CD4-positive, alpha-beta T cell treated with Interleukin-10 for 1 hour (primary cell): Measurements from ENCODE around the gene EZH2.
A peak's percentile ranks its signal among the peaks of the same experiment; 100 is the strongest.

Source experiments
- DNase-seq: peaks from one replicate; pipeline ENCODE4 v3.0.0-alpha.2; 2020

Gene EZH2

DNA sequence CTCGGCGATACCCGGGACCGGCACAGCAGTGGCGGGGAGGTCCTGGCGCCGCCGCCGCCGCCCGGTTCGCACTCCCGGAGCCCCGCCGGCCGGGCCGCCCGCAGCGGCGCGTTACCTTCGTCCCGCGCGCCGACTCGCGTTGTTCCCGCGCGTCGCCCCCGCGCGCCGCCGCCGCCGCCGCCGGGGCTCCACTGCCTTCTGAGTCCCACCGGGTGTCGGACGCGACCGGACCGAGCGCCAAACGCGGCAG, at the start of gene EZH2:
Gene EZH2, minus strand, starts transcription at position 243 of the 250 bp plus-strand sequence. CDS start 36,993 bp downstream, outside the sequence.
- DNase-seq = no peak

DNA sequence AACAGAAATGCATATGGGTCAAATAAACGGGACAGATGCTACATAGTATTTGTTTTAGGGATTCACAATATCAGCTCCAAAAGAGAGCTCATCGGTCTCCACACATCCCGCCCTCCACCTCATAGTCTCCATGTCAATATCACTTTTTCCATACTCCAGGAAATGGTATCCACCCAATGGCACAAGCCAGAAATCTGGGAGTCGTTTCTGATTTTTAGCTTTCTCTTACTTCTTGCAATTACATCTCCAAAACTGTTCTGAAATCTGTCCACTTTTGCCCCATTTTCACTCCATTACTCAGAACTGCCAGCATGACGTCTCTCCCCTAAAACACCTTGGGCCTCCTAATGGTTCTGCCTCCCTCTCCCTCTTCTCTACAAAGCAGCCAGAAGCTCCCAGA, 47.4 kb upstream of the EZH2 start:
- DNase-seq = no peak

DNA sequence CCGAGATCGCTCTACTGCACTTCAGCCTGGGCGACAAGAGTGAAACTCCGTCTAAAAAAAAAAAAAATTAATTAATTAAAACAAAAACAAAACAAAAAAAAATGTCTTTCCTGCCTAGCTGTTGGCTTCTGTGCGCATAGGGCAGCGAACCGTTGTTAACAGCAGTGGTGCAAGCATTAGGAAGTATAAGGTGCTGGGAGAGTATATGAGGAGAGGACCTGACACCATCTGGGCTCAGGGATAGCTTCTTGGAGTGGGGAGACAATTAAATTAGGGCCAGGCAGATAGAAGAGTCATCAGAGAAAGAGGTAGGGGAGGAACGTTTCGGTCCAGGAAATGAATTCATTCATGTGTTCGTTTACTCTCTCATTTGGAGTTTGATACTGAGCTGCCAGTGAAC, 46.2 kb upstream of the EZH2 start:
- no peak for DNase-seq

DNA sequence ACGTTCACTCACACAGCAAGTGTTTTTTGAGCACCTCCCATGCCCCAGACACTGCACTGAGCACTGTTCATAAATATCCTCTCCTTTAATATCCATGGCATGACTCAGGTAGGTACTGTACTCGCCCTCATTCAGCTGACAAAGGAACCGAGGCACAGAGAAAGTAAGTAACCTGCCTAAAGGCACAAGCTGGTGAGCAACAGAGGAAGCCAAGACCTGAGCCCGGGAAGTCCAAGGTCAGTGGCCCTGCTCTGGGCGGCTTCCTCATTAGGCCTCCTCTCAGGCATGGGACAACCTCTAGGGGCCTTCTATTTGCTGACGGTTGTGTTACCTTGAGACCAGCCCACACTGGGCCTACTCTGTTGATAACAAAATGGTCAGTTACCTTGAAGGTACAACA, 45.1 kb upstream of the EZH2 start:
- DNase-seq = no peak

DNA sequence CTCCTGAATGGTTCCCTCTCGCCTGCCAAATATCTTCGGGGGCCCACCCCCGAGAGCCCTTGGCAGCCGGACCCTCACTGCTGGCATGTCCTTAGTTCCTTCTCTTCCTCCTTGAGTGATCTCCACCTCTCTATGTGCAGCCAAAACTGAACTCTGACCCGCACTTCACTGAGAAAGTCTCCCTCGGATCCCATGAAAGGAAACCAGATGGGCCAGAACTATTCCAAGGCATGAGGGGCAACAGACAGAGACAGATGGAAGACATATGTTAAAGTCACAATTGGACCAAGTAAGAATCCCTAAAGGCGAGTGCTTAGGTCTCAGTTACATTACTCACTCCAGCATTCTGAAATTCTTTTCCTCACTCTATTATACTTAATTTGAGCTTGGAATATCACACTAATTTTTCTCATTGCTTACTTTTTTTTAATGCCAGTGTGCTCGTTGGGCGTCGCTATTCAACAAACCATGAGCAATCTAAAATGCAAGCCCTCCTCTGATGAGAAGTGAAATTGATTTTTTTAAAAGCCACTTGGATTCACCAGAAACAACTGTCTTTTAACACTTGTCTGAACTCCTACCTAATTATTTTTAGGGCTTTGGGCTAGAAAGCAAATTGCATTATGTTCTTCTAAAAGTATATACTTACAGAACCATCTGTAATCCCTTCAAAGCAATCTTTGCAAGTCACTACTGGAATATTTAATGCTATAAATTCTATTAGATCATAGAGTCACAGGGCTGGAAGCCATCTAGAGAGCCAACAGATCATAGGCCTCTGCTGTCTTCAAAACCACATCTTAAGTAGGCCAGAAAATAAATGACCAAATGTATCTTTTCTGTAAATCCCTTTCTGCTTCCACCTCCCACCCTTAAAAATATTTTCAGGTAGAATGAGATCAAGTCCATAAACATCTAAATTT, 43.3 kb upstream of the EZH2 start:
- no peak for DNase-seq

DNA sequence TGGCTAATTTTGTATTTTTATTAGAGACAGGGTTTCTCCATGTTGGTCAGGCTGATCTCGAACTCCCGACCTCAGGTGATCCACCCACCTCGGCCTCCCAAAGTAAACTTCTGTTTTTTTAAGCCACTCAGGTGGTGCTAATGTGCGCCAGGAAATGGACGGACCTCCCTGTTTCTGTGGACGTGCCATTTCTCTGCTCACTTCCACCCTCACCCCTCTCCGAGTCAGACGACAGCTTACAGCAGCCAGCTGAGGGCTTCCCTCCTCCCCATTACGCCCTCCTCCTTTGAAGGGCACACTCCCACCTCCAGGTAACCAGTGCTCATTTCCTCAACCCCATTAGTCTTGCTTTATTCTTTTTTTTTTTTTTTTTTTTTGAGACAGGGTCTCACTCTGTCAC, 41.7 kb upstream of the EZH2 start:
- no peak for DNase-seq

DNA sequence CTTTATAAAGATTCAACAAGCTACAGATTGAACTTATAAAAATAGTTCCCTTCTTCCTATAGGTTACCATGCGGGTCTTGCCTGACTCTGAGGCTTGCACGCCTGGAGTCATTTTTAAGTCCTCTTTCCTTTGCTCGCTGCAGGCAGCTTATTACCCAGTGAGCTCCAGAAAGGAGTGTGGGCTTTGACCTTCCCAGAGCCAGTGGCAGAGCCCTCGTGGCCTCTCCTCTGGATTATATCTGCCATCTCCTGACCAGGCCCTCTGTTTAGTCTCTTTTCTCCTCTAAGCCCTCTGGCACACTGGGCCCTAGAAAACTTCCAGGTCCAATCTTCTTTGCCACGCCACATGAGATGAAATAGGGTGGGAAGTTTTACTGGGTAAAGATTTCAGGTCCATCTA, 39.9 kb upstream of the EZH2 start:
- DNase-seq = no peak

DNA sequence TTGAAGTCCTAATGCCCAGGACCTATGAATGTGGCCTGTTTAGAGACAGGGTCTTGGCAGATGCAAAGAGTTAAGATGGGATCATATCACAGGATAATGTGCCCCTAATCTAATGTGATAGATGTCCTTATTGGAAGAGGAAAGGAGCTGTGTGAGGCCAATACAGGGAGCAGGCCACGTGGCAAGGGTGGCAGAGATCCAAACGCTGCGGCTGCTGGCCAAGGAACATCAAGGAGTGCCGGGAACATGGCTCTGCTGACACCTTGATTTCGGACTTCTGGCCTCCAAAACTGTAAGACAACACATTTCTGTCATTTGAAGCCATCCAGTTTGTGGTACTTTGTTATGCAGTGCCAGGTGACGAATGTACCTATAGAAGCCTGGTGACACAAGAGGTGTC, 37.7 kb upstream of the EZH2 start:
- DNase-seq = no peak

DNA sequence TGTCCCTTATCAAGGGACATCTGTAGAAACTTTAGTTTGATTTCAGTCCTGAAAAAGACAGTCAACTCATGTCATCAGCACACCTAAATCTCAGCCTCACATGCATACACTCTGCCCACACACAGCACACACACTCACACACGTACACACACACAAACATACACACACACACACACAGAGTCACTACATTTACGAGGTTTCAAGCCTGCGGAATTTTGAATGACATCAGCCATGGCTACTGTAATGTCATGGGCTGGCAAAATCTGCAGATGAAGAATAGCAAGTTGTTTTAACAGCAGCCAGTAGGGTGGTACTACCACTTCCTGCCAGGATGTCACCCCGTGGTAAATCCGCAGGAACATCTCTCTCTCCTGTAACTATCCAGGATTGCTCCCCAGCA, 37.1 kb upstream of the EZH2 start:
- DNase-seq = no peak

DNA sequence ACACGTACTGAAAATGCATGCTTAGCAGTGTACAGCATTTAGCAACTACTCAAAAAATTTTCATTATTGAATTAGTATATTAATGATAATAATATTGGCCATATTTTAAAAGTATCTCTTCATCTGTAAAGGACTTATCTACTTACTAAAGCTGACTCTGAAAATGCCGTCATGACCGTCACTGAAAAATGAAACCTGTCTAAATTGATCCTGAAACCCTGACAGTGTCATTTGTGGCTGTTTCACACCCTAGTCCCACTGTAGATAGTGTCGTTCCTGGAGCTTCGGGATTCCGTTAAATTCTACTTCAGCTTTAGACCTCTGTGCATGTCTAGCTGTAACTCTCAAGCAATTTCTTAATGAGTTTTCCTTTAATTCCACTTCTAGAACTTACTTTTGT, 35.8 kb upstream of the EZH2 start:
- DNase-seq = no peak

DNA sequence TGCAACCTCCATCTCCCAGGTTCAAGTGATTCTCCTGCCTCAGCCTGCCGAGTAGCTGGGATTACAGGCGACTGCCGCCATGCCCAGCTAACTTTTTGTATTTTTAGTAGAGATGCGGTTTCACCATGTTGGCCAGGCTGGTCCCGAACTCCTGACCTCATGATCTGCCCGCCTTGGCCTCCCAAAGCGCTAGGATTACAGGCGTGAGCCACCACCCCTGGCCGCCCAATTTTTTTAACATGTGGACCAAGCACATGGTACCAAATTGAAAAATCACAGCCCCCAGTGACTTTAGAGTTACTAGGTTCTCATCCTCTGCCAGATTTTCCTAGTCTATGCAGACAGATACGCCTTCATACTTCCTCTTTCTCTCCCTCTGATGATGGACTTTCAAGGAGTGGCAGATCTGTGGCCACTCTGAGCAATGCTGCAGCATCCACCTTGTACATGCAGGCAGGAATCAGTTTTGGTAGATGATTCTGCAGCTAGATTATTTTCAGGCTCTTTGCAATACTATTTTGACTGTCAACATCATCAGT, 34.0 kb upstream of the EZH2 start:
- no peak for DNase-seq

DNA sequence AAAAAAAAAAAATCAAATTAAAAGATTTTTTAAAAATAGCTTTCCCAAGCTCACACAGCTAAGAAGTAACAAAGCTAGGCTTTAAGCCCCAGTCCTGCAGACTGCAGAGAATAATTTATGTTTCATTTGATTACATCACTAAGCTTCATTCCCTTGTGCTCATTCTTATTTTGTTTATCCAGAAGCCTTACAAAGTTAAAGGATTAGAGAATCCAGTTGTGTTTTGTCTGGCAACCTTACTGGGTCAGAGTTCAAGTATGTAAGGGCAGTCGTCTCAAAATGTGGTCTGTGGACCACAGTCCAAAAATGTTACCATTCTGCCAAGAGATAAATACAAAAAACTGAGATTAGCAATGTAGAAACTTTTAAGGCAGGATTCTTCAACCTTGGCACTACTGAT, 32.1 kb upstream of the EZH2 start:
- no peak for DNase-seq

DNA sequence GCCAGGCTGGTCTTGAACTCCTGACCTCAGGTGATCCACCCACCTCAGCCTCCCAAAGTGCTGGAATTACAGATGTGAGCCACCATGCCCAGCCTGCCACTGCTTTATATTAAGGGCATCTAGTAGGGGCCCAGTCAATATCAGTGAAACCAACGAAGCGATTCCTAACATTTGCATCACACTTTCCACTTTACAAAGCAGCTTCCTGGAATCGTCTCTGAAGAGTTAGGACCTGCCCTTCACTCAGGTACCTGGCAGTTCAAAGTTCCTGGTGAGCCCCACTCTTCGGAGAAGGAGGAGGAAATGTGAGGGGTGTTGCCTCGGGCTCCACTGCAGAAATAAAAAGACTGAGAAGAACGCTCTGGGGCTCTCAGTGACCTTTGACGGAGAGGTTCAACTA, 31.1 kb upstream of the EZH2 start:
- peak; percentile 4 for DNase-seq

DNA sequence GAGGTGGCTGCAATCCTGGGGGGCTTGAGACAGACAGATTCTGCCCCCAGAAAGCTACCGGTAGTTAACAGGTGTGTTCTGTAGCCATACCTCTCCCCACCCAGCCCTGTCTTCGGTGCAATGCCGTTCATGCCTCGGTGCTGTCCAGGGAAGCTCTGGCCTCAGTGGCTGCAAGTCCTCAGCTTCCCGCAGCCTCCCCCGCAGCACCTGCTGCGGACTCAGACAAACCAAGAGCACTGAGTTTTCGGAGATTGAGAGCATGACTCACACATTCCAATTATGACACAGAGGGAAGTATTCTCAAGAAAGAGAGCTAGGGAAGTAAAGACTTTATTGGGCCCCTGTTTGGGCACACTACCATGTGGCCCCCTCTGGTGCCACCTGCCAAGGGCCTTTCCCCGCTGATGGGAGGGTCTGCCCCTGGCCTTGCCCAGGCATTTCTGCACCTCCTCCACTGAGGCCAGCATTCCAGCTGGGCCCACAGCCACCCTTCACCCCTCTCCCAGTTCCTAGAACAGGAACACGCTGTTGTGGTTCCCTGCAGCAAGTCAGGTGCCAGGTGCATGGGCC, 30.2 kb upstream of the EZH2 start:
- DNase-seq = peak; percentile 3

DNA sequence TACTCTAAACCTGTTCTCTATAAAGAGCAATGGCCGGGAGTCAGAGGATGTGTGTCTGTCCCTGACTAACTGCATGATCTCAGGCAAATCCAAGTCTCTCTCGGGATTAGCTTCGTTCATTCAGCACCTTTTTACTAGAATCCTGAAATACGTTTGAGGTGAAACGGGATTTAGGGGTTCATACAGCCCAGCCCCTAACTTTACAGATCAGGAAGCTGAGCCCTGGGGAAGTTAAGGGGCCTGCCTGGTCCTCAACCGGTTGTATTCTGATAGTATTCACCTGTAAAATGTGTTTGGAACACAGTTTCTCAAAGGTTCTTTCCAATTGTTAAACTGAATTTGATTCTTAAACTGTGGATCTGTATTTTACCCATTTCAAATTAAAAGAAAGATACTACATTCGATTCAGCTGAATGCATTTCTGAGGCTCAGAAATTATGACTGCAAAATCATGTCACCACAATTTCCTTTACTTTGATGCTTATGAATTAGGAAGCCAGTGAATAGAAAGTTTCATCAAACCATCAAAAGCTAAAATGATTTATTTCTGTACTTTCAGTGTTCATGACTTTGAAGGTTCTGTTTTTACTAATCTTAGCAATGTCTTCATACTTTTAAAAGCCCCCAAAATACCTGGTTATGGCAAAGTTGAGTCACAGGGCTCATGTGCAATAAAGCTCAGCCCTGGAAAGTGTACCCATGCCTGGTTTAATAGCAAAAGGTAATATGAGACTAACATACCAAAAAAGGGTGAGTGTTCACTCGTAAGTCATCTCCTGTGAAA, 28.9 kb upstream of the EZH2 start:
- peak; percentile 34 for DNase-seq

DNA sequence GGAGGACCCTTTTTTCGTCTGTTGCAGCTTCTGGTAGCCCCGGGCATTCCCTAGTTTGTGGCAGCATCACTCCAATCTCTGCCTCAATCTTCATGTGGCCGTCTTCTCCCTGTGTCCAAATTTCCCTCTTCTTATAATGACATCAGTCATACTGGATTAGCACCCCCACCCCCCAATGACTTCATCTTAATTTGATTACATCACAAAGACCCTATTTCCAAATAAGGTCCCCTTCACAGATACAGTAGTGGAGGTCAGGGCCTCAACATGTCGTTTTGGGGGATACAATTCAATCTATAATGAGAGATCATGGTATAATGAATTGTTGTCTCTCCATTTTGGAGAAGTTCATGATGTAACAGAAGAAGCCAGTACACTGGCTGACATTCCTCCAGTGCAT, 28.1 kb upstream of the EZH2 start:
- DNase-seq = no peak

DNA sequence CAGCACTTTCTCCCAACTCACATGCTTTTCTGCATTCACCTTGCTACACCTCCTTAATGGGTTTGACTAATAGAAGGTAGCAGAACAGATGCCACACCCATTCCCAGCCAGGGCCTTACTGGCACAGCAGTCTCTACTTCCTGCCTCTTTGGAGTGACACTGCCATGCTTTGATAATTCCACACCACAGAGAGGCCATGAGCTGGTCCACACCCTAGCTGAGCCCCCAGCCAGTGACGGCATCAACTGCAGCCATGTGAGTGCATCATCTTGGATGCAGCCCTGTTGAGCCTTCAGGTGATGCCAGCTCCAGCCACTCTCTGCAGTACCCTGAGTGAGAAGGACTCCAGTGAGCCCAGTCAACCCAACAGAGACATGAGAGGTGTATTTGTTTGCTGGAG, 27.5 kb upstream of the EZH2 start:
- DNase-seq = no peak

DNA sequence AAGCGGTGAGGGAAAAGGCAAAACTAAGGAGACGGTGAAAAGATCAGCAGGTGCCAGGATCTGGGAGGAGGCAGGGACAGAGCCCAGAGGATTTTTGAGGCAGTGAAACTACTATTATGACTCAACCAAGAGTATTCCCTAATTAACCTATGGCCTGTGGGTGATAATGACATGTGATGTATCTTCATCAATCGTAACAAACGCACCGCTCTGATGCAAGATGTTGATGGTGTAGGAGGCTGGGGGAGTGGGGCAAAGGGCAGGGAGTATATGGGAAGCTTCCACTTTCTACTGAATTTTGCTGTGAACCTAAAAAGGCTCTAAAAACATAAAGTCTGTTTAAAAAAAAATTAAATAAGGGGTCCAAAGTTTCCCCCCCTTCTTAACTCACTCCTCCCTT, 25.5 kb upstream of the EZH2 start:
- DNase-seq = no peak

DNA sequence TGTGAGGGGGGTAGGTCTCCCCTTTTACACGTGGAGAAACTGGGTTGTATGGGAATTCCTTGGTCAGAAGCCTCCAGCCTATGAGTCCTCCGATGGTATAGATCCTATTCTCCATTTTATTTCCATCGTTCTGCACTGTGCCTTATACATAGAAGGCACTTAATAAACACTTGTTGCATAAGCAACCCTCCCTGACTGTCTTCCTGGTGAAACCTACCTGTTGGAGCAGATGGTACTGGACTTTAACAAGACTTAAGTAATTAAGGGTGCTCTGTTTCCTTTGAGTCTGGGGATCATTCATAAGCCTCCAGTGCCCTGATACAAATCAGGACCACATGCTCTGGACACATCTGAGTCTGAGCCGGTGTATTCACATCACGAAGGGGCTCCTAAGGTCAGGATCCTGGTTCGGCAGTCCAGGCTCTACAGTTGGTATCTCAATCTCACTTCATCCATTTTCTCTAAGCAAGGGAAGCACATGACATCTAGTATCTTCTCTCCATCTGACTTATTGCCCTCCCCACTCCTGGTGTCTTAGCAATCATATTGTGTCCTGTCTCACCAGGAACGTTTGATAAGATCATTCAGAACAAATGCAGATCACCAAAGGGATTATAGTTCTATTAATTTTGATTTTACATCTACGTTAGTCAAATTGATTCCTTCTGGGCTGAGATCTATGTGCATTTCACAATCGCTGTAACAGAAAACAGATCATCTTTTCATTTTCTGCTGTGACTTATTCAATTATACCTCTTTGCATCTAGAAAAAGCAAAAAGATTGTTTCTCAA, 22.8 kb upstream of the EZH2 start:
- no peak for DNase-seq

DNA sequence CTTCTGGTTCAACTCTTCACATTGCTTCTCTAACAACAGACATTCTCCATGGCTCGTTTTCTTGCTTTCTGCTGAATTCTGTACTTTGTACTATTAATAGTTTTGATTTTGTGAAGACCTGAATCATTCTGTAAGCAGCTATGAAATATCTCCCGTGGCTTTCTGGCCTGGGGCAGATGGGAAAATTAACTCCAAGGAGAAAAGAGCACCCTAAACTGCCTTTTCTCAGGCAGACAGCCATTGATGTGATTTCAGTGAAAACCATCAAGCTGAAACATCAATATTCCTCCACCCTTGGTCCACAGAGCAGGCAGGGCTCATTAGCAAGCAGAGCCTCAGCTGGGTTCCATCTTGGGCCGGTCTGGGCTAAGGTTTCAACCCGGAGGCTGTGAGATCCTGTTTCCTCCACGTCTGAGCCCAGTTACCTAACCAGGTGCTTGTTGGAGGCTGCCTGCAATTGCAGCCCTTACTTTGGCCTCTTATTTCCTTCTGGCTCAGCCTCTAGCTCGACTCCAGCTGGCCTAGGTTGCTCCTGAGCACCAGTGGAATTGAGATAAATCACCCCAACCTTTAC, 21.1 kb upstream of the EZH2 start:
- DNase-seq = no peak

DNA sequence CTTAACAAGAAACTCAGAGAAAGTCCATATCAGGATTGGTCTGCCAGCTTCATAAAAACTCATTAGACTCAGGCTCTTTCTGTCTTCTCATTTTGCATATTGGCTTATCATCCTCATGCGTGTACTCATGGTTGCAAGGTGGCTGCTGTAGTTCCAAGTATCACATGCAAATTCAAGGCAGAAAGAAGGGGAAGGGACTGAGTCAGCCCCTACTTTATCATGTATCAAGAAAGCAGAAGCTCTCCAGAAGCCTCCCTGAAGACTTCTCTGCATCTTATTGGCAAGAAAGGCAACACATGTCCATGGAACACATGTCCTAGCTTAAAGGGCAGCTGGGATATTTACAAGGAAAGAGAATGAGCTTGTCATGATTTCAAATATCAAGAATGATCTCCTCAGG, 19.4 kb upstream of the EZH2 start:
- DNase-seq = no peak

DNA sequence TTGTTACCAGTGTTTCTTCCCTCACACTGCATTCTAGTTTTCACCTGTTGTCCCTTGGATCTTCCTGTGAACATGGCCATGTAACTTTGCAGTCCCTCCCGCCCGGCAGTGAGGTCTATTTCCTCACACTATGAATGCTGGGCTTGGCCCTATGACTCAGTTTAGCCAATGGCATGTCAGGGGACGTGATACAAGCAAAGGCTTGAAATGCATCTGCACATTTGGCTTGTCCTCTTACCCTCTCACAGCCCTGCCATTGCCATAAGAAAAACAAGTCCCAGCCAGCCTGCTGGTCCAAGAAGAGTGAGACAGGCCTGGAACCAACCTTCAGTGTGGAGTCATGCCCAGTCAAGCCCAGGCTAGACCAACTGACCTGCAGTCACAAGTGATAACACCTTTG, 17.1 kb upstream of the EZH2 start:
- DNase-seq = no peak
